T47D (cell line): Measurements from ENCODE around the gene WDR17.

Experiments
- DNase-seq, 2 experiments: peaks; one replicate each; pipeline versions ENCODE4 v3.0.0 to v3.0.0-alpha.2; 2011 to 2012; ENCODE audit warnings: low read depth in 1 of 2, low spot score in 1 of 2
- JUND ChIP-seq: IDR thresholded peaks from 2 replicates; pipeline ENCODE4 v1.6.1; 2012; ENCODE audit warnings: low read depth
- in situ Hi-C: cut with HindIII; loops from 2 replicates; pipeline ENCODE4 v1.10.0; 2016; ENCODE audit warnings: low sequenced_read_pairs, low pct_unique_long_range_greater_than_20kb

WDR17 gene

DNA sequence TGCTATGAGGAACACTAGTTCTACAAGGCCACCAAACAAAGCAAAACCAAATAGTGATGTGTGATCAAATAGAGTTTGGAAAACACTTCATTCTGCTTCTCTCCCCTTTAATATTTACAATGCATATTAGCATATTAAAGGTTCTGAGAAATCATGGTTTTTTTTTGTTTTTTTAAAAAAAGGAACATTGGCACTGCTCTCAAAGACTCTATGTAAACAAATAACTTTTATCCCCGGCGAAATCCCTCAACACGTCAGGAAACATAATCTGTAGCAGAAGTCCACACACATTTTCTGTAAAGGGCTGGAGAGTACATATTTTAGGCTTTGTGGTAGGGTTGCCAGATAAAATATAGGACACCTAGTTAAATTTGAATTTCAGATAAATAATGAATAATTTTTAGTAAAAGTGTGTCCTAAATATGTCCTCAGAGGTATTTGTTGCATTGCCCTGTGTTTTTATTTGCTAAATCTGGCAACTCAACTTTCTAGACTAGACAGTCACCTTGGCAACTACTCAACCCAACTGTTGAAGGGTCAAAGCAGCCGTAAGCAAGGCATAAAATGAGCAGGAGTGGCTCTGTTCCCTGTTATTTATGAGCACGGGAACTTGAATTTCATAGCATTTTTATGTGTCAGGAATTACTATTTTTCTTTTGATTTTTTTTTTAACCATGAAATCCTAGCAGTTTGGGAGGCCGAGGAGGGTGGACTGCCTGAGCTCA, 121.2 kb downstream of the WDR17 start:
- TF ChIP-seq JUND, result no peak
- no peak for DNase-seq
- in situ Hi-C loops, result no loop called here

DNA sequence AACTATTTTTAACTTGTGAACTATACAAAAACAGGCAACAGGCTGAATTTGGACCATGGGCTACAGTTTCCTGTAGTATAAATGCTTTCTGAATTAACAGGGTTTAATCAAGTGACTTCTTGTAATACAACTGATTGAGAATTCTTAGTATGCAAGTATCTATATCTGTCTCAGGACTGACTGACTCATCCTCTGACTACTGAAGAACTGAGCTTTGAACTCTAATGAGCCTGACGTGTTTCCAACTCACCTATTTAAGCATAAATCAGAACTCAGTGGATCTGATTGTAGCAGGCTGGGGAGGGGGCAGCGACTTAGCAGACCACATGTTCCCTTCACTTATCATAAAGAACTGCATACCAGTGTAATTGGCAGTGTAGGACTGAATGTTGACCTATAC, 122.0 kb downstream of the WDR17 start:
- no peak for DNase-seq
- in situ Hi-C loops, result no loop called here
- TF ChIP-seq JUND, result no peak

DNA sequence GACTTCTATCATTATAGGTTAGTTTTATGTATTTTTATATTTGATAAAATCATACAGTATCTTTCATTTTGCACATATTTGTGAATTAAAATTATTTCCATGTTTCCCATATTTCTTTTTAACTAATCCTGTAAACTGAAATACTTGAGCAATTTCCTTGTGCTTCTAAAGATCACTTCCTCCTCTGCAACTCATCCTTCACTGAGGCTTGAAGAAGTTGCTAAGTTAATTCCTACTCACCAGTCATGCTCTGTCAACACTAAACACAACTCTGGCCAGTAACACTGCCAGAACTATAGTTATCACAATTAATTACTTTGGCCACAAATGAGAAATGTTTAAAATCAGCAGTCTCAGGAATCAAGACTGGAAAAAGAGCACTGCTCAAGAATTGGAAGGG, 123.0 kb downstream of the WDR17 start:
- no peak for DNase-seq
- TF ChIP-seq JUND, result no peak
- in situ Hi-C loops, result no loop called here

DNA sequence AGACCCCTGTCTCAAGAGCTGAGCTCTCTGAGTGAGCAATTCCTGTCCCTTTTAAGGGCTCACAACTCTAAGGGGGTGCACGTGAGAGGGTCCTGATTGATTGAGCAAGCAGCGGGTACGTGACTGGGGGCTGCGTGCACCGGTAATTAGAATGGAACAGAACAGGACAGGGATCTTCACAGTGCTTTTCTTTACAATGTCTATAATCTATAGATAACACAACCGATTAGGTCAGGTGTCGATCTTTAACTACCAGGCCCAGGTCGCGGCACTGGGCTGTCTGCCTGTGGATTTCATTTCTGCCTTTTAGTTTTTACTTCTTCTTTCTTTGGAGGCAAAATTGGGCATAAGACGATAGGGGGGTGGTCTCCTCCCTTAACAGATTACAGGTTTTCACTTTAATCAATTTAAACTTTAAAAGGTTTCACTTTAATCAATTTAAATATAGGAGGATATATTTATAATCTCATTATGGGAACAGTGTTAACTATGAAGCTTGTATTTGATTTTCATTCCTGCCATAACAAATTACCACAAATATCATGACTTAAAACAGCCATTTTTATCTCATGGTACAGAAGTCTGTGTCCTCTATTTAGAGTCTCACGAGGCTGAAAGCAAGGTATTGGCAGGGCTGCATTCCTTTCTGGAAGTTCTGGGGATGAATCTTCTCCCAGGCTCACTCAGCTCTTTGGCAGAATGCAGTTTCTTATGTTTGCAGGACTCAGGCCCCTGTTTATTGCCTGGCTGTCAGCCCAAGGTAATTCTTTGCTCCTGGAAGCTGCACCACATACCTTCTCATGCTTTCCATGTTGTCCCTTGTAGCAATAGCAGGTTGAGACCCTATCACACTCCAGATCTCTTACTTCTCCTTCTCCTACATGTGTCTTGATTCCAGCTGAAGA, 124.5 kb downstream of the WDR17 start:
- in situ Hi-C loops, result no loop called here

DNA sequence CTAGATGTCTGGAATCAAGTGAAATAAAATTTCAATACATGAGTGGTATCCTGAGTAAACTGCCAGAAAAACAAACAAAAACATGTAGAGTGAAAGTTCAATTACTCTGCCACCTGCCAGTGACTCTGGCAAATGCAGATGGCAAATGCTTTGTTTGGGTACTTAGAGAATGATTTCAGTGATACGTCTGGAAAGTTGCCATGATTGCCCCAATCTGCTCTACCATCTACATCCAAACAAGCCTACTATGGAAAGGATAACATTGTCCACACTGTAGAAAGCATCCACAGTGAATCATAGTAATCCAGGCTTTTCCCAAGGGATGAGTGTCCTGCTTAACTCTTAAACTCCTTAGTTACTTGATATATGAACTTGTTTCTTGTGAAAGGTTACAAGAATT, 126.3 kb downstream of the WDR17 start:
- no peak for TF ChIP-seq JUND
- in situ Hi-C loops, result no loop called here
- DNase-seq, result peak in 1 of 2 experiments; percentile 43

More for the DNA sequence above, 124.5 kb downstream of the WDR17 start:
- no peak for TF ChIP-seq JUND
- DNase-seq, result peak; percentile 5 to 37

DNA sequence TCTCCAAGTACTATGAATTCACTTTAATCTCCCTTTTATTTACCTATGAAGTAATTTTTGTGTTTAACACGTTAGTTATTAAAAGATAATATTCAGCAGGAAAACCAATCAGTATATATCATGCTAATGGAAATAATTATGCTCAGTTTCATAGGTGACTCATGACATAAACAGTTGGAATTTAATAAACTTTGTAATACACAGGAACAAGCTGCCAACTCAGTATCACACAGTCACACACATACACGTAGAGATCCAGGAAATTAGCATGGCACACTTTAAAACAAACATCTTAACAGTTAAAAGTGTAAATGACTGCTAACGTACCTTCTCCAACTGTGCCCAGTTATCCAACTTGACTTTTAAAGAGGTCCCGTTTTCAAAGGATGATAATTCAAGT, 127.5 kb downstream of the WDR17 start:
- in situ Hi-C loops, result no loop called here

DNA sequence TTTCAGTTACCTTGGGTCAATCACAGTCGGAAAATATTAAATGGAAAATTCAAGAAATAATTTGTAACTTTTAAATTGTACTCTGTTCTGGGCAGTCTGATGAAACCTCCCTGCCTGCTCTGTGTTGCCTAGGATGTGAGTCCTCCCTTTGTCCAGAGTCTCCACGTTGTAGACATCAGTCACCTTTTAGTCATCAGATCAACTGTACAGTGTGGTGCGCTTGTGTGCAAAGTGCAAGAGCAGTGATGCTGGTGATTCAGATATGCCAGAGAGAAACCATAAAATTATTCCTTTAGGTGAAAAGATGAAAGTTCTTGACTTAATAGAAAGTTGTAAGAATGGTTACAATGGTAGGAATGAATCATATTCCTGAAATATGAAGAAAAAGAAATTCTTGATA, 128.3 kb downstream of the WDR17 start:
- TF ChIP-seq JUND, result no peak
- DNase-seq, result no peak
- in situ Hi-C loops, result no loop called here

More for the DNA sequence above, 127.5 kb downstream of the WDR17 start:
- TF ChIP-seq JUND, result no peak
- no peak for DNase-seq

DNA sequence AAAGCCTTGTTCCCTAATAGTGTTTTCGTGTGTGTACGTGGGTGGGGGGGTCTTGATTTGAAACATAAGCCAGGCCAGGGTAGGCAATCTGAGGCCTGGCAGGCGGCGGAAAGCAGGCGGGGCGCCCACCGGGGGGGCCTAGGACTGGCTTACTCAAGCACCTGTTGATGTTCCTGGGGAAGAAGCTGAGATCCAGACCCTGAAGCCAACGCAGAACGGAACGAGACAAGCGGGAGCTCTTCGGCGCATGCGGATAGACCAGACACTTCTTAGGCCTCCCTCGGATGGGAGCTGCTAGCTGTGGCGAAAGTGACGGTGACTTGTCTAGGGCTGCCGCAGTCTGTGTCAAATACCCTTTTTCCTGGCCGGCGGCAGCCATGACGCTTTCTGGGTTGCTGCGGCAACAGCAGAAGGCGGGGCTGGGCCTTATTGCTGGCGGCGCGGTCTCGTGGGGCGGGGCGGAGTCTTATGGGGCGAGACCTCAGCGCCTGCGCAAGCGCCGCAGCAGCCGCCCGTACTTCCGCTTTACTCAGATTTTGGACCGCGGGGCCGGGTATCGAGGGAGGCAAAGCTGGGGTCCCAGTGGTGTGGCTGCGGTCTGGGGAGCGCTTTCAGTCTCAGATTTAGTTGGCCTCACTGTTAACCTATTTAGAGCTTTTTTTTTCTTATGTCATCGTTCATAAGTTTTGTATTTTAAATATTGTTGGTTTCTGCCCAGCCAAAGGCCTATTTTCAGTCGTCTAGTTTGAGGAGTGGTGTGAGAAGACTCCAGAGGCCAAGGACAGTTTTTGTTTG, 129.7 kb downstream of the WDR17 start, which contains the start of gene SPATA4:
SPATA4 (minus strand) TSS at position 402 of the 795 bp plus-strand sequence; CDS start at position 379, 23 bp downstream.
- DNase-seq, result peak; percentile 71 to 86

DNA sequence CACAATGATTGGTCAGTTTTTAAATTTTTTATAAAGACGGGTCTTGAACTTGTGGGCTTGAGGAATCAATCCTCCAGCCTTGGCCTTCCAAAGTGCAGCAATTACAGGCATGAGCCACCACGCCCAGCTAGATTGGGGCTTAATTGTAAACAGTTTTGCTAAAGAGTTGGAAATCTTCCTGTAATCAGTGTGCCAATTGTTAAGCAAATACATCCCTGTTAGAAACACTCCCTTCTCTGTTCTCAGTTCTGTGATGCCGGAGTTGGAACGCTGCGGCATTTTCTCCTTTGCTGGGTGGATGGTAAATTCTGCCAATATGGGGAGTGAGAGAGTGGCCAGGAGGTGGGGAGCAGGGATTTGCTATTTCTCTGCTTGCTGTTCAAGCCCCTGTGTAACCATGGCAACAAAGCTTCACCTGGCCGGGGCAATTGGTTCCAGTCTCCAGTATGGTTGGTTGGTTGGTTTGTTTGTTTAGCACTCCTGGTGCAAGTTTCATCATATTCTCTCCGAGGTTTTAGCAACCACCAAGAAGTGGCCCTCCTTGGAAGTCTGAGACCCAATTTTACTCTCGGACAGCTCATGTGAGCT, 132.8 kb downstream of the WDR17 start:
- in situ Hi-C loops, result no loop called here
- no peak for DNase-seq
- no peak for TF ChIP-seq JUND

More for the DNA sequence above, 129.7 kb downstream of the WDR17 start, which contains the start of gene SPATA4:
- in situ Hi-C loops, result no loop called here
- TF ChIP-seq JUND, result no peak

DNA sequence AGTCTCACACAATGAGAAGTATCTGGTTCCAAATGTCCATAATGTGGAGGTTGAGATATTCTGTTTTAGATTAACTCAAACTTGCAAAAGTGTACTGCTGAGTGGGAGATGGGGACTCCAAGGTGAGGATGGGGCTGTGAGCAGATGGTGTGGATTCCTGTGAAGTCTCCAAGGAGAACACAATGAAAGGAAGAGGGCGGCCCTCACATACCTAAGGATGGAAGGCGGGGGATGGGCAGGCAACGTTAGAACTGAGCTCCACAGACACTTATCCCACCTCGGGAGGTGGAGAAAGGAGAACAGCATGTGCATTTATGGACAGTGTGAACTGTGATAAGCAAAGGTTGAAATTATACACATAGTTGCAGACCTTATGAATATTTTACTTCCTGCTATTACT, 139.7 kb downstream of the WDR17 start:
- in situ Hi-C loops, result no loop called here
- no peak for TF ChIP-seq JUND

DNA sequence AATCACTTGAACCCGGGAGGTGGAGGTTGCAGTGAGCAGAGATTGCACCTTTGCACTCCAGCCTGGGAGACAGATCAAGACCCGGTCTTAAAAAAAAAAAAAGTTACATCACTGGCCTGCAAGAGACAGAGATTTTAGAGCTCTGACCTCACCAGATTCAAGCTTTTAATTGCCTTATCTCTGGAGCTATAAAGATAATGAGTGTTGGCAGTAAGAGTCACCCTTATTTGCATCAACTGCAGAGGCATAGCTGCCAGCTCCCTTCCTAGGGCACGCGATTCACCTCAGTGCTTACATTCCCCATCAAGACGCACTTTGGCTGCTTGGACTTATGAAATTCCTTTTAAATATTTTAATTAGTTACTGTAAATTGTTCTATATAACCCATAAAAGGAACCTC, 142.2 kb downstream of the WDR17 start:
- DNase-seq, result no peak
- in situ Hi-C loops, result no loop called here
- no peak for TF ChIP-seq JUND

More for the DNA sequence above, 139.7 kb downstream of the WDR17 start:
- DNase-seq, result no peak

DNA sequence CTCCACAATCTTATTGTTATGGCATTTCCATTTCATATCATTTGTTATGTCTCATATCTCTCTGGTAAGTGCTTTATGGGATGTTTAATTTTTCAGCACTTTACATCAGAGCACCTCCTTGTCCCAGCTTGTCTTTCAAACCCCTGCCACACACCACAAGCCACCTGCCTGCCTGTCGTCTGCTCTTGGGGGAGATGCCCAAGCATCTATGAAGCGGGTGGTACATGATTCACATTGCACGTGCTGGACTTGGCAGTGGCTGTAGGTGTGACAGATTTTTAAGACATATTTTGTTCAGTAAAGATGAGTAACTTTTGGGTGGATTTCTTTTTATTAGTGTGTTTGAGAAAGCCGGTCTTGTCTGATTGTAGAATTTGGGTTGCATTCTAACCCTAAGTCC, 143.9 kb downstream of the WDR17 start:
- no peak for DNase-seq
- in situ Hi-C loops, result no loop called here

More for the DNA sequence above, 143.9 kb downstream of the WDR17 start:
- no peak for TF ChIP-seq JUND
